ENCODE measurements around the gene IL17RC.

IL17RC gene

DNA sequence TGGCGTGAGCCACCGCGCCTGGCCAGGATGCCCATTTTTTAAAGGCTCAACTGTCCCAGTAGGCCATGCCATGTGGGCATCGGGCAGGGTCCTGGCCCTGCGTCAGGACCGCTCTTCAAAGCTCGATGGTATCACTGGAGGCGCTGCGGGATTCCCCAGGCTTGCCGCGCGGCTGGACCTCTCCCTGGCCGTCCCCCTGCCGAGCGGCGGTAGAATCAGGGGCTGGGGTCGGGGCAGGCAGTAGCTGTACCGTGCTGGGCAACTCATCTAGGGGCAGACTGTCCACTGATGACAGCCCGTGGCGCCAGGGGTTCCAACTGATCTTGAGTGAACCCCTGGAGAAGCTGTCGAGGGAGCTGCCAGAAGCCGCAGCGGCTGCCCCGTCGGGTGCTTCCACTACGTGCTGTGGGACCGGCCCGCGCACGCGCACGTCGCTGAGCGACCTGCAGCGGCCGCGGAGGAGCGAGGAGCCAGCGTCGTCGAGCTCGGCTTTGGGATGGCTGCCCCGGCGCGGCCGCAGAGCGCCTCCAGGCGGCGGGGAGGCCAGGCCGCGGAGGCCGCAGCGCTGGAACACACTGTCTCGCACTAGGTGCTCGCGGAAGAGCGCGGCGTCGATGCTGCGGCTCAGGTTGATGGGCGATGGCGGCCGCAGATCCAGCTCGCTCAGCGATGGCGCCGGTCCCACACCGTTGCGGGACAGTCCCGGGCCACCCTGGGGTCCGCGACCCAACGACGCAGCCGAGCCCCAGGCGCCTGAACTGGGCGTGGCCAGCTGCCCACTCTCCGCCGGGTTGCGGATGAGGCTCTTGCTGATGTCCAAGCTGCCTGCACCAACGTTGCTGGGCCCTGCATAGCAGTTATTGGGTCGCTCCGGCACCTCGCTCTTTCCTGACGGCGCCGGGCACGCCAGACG lies 29.5 kb downstream of the IL17RC start:
- DNase-seq = peak; percentile 90

DNA sequence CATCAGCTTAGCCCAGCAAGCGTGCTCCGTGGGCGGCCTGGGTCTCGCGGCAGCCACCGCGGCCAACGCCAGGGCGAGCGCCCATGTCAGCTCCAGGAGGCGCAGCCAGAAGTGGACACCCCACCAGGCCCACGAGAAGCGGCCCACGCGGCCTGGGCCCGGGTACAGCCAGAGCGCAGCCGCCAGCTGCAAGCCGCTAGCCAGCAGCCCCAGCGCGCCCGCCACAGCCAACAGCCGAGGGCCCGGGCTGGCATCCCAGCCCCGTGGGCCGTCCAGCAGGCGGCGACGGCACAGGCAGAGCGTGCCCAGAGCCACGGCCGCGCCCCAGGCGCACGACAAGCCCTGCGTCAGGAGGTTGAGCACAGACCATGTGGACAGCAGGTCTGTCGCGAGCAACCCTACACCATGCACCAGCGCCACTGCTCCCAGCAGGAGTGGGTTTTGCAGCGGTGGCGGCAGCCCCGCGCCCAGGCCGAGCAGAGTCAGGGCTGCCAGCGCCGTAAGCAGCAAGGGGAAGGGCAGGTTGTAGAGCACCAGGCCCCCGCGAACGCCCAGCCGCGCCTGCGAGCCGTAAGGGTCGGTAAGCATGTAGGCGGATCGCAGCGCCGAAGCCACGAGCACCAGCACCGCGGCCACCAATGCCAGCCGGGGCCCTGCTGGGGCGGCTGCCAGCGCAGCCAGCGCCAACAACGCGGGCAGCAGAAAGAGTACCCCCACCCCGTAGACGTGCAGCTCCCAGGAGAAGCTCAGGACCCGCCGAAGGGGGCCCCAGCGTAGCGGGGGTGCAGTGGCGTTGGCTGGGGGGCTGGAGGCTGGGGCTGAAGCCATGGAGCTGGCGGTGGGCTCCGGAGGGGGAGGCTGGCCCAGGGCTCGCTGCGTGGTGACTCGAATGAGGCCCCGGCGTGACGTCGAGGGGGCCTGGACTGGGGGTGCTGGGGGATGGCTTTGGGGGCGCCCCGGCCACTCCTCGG lies 30.4 kb downstream of the IL17RC start:
- DNase-seq = peak; percentile 85

DNA sequence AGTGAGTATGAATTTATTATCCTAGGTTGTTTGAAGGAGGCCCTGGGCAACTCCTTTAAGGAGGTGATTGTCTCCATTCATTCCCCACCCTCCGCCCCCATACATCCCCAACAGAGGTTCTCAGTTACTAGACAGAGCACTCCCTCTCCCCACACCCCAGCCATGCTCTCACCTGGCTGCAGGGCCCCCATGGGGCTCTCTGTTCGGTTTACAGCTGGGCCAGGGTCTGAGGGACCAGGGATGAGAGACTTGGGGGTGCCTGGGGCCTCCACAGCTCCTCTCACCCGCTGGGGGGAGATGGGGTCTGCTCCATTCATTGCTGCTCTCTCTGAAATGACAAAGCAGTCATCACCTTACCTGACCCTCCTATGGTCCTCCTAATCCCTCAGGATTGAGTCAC lies 31.7 kb downstream of the IL17RC start:
- DNase-seq = no peak

- no peak for DNase-seq
Observed at GRCh38 chr3:9949115-9949514, 32.2 kb downstream of the IL17RC start.

DNA sequence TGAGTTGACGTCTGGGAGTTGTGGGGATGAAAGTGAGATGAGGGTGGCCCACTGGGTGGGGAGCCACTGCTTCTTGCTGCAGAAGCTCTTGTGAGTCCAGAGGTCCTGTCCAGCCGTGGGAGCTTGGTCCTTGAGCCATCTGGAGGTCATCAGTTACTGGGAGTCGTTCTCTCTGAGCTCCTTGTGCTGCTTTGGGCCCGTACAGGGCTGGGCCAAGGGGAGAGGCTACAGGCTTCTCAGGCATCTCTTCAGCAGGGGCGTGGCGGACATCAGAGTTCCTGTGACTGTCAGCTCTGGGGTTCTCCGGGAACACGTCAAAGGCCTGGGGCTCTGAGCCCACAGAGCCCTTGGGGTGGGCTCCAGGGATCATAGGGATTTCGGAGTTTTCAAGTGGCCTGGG lies 32.7 kb downstream of the IL17RC start:
- no peak for DNase-seq

- DNase-seq = no peak
Observed at GRCh38 chr3:9951126-9951525, 34.2 kb downstream of the IL17RC start.

DNA sequence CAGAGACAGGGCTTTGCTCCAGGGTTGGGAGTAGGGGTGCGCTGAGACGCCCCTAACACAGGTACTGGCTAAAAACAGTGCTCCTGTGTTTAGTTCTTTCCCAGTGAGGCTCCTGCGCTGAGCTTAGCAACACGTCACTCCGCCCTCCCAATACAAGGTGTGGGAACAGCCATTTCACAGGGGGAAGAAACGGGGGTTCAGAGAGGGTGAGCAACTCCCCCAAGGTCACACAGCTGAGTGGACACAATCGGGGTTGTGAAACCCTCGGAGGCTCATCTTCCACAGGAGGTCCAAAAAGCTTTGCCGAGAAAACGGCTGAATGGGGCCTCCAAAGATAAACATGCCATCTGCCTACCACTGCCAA lies 34.7 kb downstream of the IL17RC start:
- DNase-seq = no peak

GRCh38 chr3:9951962-9952805 lies 35.3 kb downstream of the IL17RC start, which contains the start of gene PRRT3:
TSS of gene PRRT3 (minus strand) at chr3:9952408. CDS start at chr3:9950115, 2,293 bp downstream.
- DNase-seq = peak; percentile 73

DNA sequence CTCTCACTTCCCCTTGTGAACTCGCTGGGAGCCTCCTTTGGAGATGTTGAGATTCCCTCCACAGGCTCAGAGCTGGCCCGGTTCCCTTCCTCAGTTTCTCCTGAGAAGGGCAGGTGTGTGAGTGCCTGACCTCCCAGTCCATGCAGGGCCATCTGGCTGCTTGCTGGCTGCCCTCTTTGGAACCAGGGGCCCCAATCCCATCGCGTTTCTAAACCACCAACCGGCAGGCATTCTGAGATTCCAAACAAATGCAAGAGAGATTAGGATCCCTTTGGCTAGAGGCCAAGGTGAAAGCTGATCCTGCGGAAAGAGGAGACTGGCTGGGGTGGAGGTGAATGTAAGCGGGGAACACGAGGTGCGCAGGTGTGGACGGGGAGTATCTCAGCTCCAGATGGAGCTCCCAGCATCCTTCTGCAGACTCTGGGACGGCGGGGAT lies 38.2 kb downstream of the IL17RC start:
- DNase-seq = no peak

DNA sequence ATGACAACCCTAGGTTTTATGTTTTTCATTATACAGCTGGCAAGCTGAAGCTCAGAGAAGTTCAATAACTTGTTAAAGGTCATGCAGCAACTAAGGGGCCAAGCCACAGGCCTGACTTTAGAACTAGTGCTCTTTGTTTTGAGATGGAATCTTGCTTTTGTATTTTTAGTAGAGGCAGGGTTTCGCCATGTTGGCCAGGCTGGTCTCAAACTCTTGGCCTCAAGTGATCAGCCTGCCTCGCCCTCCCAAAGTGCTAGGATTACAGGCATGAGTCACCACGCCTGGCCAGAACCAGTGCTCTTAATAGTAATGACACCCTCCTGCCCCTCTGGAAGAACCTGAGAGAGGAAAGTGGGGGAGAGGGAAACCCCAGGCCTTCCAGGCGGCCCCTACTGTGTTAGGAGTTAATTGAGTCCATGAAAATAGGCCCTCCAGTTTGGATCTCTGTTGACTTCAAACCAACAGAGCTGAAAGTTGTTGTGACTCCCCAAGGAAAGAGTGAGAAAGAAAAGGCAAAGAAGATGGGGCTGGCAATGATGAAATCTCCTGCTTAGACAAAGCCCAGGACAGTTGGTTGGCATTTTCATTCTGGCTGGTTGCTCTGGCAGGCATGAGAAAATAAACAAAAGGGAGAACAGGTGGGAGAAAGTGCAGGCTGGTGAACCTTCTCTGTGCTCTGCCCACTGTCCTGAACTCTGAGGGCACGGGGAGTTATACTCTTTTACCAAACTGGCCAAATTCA lies 38.9 kb downstream of the IL17RC start:
- DNase-seq = no peak

DNA sequence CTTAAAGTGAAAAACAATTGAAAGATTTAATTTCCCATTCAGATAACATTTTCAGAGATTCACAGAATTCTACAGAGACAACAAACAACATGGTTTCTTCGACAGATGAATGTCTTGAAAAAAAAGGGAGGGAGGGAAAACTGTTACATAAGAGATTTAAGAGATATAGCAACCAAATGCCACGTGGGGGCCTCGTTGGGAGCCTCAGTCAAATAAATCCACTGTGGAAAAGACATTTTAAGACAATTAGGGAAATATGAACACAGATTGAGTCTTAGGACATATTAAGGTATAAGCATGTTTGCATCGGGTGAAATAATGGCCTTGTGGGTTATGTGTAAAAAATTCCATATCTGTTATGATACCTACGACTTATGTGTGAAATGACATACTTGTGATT lies 40.3 kb downstream of the IL17RC start:
- DNase-seq = no peak

GRCh38 chr3:9965200-9965875 lies 48.4 kb downstream of the IL17RC start:
- no peak for DNase-seq

DNA sequence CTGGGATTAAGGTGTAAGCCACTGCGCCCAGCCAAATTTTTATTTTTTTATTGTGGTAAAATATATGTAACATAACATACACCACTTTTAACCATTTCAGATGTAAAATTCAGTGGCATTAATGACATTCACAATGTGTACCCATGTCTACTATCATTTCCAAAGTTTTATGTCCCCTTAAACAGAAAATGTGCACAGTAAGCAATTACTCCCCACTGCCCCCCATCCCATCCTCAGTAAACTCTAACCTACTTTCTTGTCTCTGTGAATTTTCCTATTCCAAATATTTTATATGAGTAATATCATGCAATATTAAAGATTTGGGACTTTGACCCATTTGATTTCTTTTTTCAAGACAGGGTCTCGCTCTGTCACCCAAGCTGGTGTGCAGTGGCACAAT lies 49.9 kb downstream of the IL17RC start:
- DNase-seq = no peak

DNA sequence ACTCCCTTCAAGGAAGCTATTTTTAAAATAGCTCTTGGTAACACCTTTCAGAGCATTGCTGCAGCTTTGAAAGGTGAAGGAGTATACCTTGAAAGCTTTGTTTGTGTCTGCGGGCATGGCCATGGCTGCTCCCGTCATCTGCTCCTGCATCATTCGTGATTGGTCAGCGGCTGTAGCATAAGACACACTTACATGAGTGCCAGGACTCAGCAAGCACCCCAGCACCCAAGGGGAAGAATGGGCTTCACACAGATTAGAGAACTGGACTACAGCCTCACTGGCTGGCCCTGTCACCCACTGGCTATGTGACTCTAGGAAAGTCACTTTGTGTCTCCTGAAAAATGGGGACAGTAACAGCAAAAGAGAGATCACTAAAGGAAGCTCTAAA lies 52.7 kb downstream of the IL17RC start:
- DNase-seq = no peak

- DNase-seq = no peak
Observed at GRCh38 chr3:9970020-9970652, 53.2 kb downstream of the IL17RC start.

DNA sequence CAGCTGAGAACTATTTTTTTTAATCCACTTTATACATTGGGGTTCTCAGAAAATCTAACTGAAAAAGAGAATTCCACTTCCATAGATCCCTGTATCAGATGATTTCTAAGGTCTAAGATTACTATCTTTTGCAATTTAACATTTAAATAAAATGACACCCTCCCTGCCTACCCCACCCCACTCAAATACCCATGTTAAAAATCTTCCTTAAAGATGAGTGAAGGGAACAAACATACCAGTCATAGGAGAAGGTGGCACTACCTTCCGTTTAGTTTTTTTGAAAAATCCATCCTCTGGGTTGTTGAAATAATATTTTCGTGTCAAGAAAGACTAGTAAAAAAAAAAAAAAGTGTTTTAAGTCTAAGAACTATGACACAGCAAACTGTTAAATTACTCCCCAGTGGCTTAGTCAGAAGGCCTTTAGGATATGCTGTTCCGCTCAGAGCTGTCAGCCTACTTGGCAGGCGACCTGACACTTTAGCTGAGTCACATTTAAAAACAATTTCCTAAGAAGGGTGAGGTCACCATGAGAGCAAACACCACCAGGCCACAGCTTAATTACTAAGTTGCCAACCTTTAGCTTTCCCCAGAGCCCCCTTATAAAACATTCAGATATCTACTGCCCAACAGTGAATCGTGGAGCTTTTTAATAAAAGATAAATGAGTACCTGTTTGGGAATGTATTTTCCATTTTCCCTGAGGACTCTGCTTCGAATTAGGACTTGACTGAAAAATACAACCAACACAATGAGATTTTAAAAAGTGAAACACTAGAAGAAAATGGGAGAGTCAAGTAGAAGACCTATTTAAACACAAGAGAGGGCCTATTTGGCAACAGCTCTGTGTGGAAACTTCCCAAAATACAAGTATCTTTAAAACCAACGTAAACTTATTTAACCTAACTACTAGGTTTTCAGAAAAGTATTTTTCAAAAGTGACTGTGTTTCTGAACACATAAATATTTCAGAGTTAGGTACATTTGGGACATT lies 60.1 kb downstream of the IL17RC start:
- DNase-seq = no peak

GRCh38 chr3:9978710-9979305 lies 61.9 kb downstream of the IL17RC start:
- DNase-seq = no peak

GRCh38 chr3:9980251-9980650 lies 63.4 kb downstream of the IL17RC start:
- no peak for DNase-seq

All from right kidney (tissue), 1 donor.